ENCODE results near the gene SCN5A.

Gene SCN5A

GRCh38 chr3:38626171-38626570, 23.3 kb downstream of the SCN5A start:
- TF ChIP-seq, protein P1, sequence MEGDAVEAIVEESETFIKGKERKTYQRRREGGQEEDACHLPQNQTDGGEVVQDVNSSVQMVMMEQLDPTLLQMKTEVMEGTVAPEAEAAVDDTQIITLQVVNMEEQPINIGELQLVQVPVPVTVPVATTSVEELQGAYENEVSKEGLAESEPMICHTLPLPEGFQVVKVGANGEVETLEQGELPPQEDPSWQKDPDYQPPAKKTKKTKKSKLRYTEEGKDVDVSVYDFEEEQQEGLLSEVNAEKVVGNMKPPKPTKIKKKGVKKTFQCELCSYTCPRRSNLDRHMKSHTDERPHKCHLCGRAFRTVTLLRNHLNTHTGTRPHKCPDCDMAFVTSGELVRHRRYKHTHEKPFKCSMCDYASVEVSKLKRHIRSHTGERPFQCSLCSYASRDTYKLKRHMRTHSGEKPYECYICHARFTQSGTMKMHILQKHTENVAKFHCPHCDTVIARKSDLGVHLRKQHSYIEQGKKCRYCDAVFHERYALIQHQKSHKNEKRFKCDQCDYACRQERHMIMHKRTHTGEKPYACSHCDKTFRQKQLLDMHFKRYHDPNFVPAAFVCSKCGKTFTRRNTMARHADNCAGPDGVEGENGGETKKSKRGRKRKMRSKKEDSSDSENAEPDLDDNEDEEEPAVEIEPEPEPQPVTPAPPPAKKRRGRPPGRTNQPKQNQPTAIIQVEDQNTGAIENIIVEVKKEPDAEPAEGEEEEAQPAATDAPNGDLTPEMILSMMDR (IDR thresholded peaks at IDR 0.05; ENCODE audit: insufficient read depth, missing control alignments): no peak
- no peak for FAIRE-seq

GRCh38 chr3:38623539-38623938, 25.9 kb downstream of the SCN5A start:
- no peak for FAIRE-seq
- TF ChIP-seq, protein P1 (IDR thresholded peaks at IDR 0.05; ENCODE audit: insufficient read depth, missing control alignments): no peak
- DNase-seq (ENCODE audit: insufficient read length, low spot score): no peak

More at GRCh38 chr3:38626171-38626570, 23.3 kb downstream of the SCN5A start:
- DNase-seq (ENCODE audit: insufficient read length, low spot score): no peak

- TF ChIP-seq, protein P1 (IDR thresholded peaks at IDR 0.05; ENCODE audit: insufficient read depth, missing control alignments): no peak
- DNase-seq (ENCODE audit: insufficient read length, low spot score): no peak
- FAIRE-seq: no peak
Measured at GRCh38 chr3:38622336-38622735, 27.2 kb downstream of the SCN5A start.

DNA sequence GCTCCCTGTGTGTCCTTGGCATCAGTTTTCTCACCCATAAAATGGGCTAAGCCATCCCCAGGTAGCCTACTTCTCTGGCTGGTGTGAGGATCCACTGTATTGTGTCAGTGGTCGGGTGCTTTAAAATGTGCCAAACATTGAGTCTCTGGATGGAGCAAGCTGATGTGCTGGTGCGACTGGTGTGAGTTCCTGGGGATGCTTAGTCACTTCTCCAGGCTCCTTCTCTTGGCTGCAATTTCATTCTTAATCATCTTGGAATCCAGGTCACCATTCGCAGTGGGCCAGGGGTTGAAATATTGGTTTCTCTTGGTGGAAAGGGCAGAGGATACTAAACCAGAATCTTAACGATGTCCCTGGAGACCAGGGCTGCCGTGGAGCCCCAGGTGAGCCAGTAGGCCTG, 29.3 kb downstream of the SCN5A start:
- no peak for DNase-seq (ENCODE audit: insufficient read length, low spot score)
- FAIRE-seq: no peak
- TF ChIP-seq, protein P1 (IDR thresholded peaks at IDR 0.05; ENCODE audit: insufficient read depth, missing control alignments): no peak

DNA sequence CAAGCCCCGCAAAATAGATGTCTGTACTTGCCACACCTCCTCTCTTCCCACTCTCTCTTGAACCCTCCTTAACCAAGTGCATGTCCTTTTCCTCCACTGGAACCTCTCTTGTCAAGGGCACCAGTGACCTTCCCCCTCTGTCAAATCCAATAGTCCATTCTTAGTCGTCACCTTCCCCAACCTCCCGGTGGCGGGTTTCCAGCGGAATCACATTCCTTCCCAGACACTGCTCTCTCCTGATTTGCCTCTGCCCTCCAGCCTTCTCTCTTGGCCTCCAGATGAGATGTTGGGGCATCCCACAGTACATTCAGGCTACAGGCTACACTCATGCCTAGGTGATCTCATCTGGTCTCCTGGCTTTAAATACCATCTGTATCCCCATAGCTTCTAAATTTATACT, 31.1 kb downstream of the SCN5A start:
- DNase-seq (ENCODE audit: insufficient read length, low spot score) (no peak), FAIRE-seq (no peak)
- TF ChIP-seq, protein P1 (IDR thresholded peaks at IDR 0.05; ENCODE audit: insufficient read depth, missing control alignments): no peak

GRCh38 chr3:38617586-38617985, 31.9 kb downstream of the SCN5A start:
- TF ChIP-seq, protein P1 (IDR thresholded peaks at IDR 0.05; ENCODE audit: insufficient read depth, missing control alignments): no peak
- no peak for DNase-seq (ENCODE audit: insufficient read length, low spot score)
- FAIRE-seq: no peak

DNA sequence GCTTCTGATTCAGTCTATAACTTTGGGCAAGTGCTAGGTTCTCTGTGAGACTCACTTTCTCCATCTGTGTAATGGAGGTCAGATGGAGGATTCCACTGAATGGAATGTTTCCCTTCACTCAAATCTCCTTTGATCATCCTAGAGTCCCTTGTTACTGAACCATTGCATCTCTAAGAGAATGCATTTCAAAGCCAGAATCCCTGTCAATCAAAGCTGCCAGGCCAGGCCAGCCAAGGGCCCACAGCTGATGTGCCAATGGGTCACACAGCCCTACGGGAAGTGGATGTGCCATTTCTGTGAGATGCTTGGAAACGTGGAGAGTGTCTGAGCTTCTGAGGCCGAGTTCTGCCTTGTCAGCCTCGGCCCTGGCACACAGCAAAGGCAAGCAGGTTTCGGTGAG, 32.4 kb downstream of the SCN5A start:
- FAIRE-seq (no peak), DNase-seq (ENCODE audit: insufficient read length, low spot score) (no peak)
- TF ChIP-seq, protein P1 (IDR thresholded peaks at IDR 0.05; ENCODE audit: insufficient read depth, missing control alignments): no peak

Data from D721Med (cell line).